ENCODE results near the gene CEMIP. TPM values are rescaled to one million over a fixed set of nuclear protein-coding genes. Genes with fewer than 3 reads are reported as not detected.

Gene CEMIP
- polyA plus RNA-seq, 1 of the 3 experiments (the other 2 are of a cell fraction): 27.8 TPM

- TF ChIP-seq FOXM1 (IDR thresholded peaks at IDR 0.05; ENCODE audit: low read depth): no peak
- no peak for TF ChIP-seq RCOR1 (IDR thresholded peaks at IDR 0.05; ENCODE audit: low read length)
- TF ChIP-seq NRF1 (IDR thresholded peaks at IDR 0.05; ENCODE audit: low read depth, low read length): no peak
- no peak for TF ChIP-seq RAD21 (IDR thresholded peaks at IDR 0.05; ENCODE audit: low read length)
- TF ChIP-seq POLR2AphosphoS5 (IDR thresholded peaks at IDR 0.05; ENCODE audit: low read depth, low read length): no peak
- TF ChIP-seq TAF1 (IDR thresholded peaks at IDR 0.05; ENCODE audit: borderline replicate concordance, low read depth, low read length): no peak
- TF ChIP-seq RXRA (IDR thresholded peaks at IDR 0.05; ENCODE audit: borderline replicate concordance, low read depth): no peak
- TF ChIP-seq USF2 (IDR thresholded peaks at IDR 0.05; ENCODE audit: borderline replicate concordance, low read depth, low read length): no peak
- no peak for TF ChIP-seq ZBTB33 (IDR thresholded peaks at IDR 0.05; ENCODE audit: borderline replicate concordance, low read depth)
These were observed 155.6 kb downstream of the CEMIP start (continued) for GRCh38 chr15:80934761-80935221.

GRCh38 chr15:80936288-80937078 lies 157.3 kb downstream of the CEMIP start:
- Histone ChIP-seq H3K9me2 (no peaks in the 10 kb centered on the region), H2AFZ (ENCODE audit: low read depth) (no peak overlapping the region), H3K4me3 (ENCODE audit: low read depth in 2 of 2, low read length in 1 of 2) (no peak overlapping the region), H3K4me1 (ENCODE audit: control insufficient read depth in 1 of 2, insufficient read depth in 2 of 2, low read depth in 1 of 2, low read length in 1 of 2) (no peaks in the 10 kb centered on the region; a peak in 1 of 4 replicates), H3K27me3 (ENCODE audit: insufficient read depth) (no peaks in the 10 kb centered on the region), H3K36me3 (replicated peaks in 1 of 2; ENCODE audit: control insufficient read depth in 1 of 2, insufficient read depth in 2 of 2, low read length in 1 of 2) (peaks cover 0 to 39% of the 10 kb centered on the region in 2 experiments), H3K79me2 (ENCODE audit: insufficient read depth) (no peaks in the 10 kb centered on the region), H3K9me3 (no peaks in the 10 kb centered on the region), H3K27ac (ENCODE audit: low read depth in 2 of 2, low read length in 1 of 2) (no peak overlapping the region), H3K4me2 (no peak overlapping the region), H3F3A (replicated peaks; ENCODE audit: insufficient read depth) (no peaks in the 10 kb centered on the region), H3K9ac (no peak overlapping the region), H4K20me1 (ENCODE audit: insufficient read depth) (no peaks in the 10 kb centered on the region)
- DNase-seq: no peak
- 95% methylated on average over 16 of the region's 16 CpGs for WGBS (ENCODE audit: low lambda C conversion rate)
- CTCF ChIA-PET: no interaction called here
- POLR2A ChIA-PET: no interaction called here
- TF ChIP-seq USF1 (IDR thresholded peaks at IDR 0.05; ENCODE audit: borderline replicate concordance, low read depth) (no peak), TAF1 (IDR thresholded peaks at IDR 0.05; ENCODE audit: borderline replicate concordance, low read depth, low read length) (no peak), CTCF (IDR thresholded peaks at IDR 0.05) (no peak), REST (IDR thresholded peaks at IDR 0.05; ENCODE audit: low read depth, low read length) (no peak), ELF1 (IDR thresholded peaks at IDR 0.05) (no peak), NRF1 (IDR thresholded peaks at IDR 0.05; ENCODE audit: low read depth, low read length) (no peak), YY1 (IDR thresholded peaks at IDR 0.05; ENCODE audit: low read depth) (no peak), FOSL2 (IDR thresholded peaks at IDR 0.05; ENCODE audit: borderline replicate concordance, low read depth) (no peak), EZH2phosphoT487 (IDR thresholded peaks at IDR 0.05; ENCODE audit: borderline replicate concordance, low read depth) (no peak), NFIC (IDR thresholded peaks at IDR 0.05; ENCODE audit: borderline replicate concordance) (no peak), RCOR1 (IDR thresholded peaks at IDR 0.05; ENCODE audit: low read length) (no peak), USF2 (IDR thresholded peaks at IDR 0.05; ENCODE audit: borderline replicate concordance, low read depth, low read length) (no peak), MXI1 (IDR thresholded peaks at IDR 0.05; ENCODE audit: low read depth, low read length) (no peak)
